Smooth muscle cell (in vitro differentiated cells): ENCODE results near the gene TMEM140. TPM values are rescaled to one million over a fixed set of nuclear protein-coding genes. Genes with fewer than 3 reads are reported as not detected.

Experiments
- DNase-seq: peaks from one replicate; lab custom pipeline; 2025; ENCODE audit not compliant: unreplicated experiment; lab: John Stamatoyannopoulos, UW
- H2AFZ ChIP-seq: fragments of 200-600 bp; sonication (generic); 2 replicates; pipeline ENCODE4 v1.6.0; 2016; ENCODE audit warnings: antibody characterized with exemption, low read depth, mild to moderate bottlenecking
- H3F3A ChIP-seq: fragments of 200-600 bp; sonication (generic); 2 replicates; pipeline ENCODE4 v1.6.0; 2017; ENCODE audit warnings: antibody characterized with exemption, low read depth
- H3K27ac ChIP-seq: fragments of 200-600 bp; sonication (generic); 2 replicates; pipeline ENCODE4 v1.5.1; 2016; ENCODE audit warnings: low read depth, mild to moderate bottlenecking
- H3K27me3 ChIP-seq: fragments of 200-600 bp; sonication (generic); 2 replicates; pipeline ENCODE4 v1.6.1; 2016; ENCODE audit warnings: low read depth, mild to moderate bottlenecking
- H3K36me3 ChIP-seq: fragments of 200-600 bp; sonication (generic); 2 replicates; pipeline ENCODE4 v1.5.1; 2016; ENCODE audit warnings: low read depth
- H3K4me1 ChIP-seq: fragments of 200-600 bp; sonication (generic); 2 replicates; pipeline ENCODE4 v1.5.1; 2016; ENCODE audit warnings: low read depth
- H3K4me2 ChIP-seq: fragments of 200-600 bp; sonication (generic); 2 replicates; pipeline ENCODE4 v1.6.0; 2016; ENCODE audit warnings: mild to moderate bottlenecking
- H3K4me3 ChIP-seq: fragments of 200-600 bp; sonication (generic); 2 replicates; pipeline ENCODE4 v1.5.1; 2016; ENCODE audit warnings: mild to moderate bottlenecking
- H3K79me2 ChIP-seq: fragments of 200-600 bp; sonication (generic); 2 replicates; pipeline ENCODE4 v1.6.0; 2016; ENCODE audit warnings: low read depth, mild to moderate bottlenecking
- H3K9ac ChIP-seq: fragments of 200-600 bp; sonication (generic); 2 replicates; pipeline ENCODE4 v1.6.0; 2016; ENCODE audit warnings: low read depth
- H3K9me3 ChIP-seq: fragments of 200-600 bp; sonication (generic); replicated peaks from 2 replicates; pipeline ENCODE4 v1.5.1; 2016; ENCODE audit warnings: low read depth
- H4K20me1 ChIP-seq: fragments of 200-600 bp; sonication (generic); 2 replicates; pipeline ENCODE4 v1.6.0; 2016; ENCODE audit warnings: low read depth
- CTCF ChIP-seq: fragments of 200-600 bp; sonication (generic); IDR thresholded peaks from 2 replicates; pipeline ENCODE4 v1.5.1; 2017; ENCODE audit warnings: borderline replicate concordance, mild to moderate bottlenecking, antibody characterized with exemption; ENCODE audit not compliant: insufficient read depth, poor library complexity, severe bottlenecking
- WGBS: methylation state at CpG from one replicate; pipeline ENCODE4 v1.1.7; 2016; ENCODE audit warnings: low lambda C conversion rate; 5-methylcytosine and 5-hydroxymethylcytosine counted together
- polyA plus RNA-seq: library from polyadenylated mRNA; unstranded; fragments of >200 nt; fragmentation: Nextera tagmentation; extraction: Ambion mirVana; gene quantifications from 2 replicates; pipeline ENCODE4 v1.2.1, GENCODE V29; 2016
- total RNA-seq: library from RNA; depleted of rRNA; stranded (reverse); fragments of >200 nt; gene quantifications from 2 replicates; pipeline ENCODE4 v1.2.3, GENCODE V29; 2014

The TMEM140 gene
- total and polyA plus RNA-seq, 2 experiments from 2014 or later = 5.6 TPM; not detected in 1

GRCh38 chr7:135159359-135160085 lies 11.7 kb downstream of the TMEM140 start:
- 88% methylated on average over 2 of the region's 2 CpGs for WGBS

GRCh38 chr7:135160098-135160857 lies 12.4 kb downstream of the TMEM140 start:
- H3K4me2 ChIP-seq = peak overlapping the region; percentile 75
- no peak overlapping the region for H3K9ac ChIP-seq
- no peak for DNase-seq
- no peak overlapping the region for H2AFZ ChIP-seq
- peak overlapping the region; percentile 61 for H3K27ac ChIP-seq
- no peaks in the 10 kb centered on the region for H3K36me3 ChIP-seq
- TF ChIP-seq CTCF = no peak
- WGBS = 46% methylated on average over 5 of the region's 5 CpGs
- H3F3A ChIP-seq = peaks cover 12% of the 10 kb centered on the region
- H3K4me3 ChIP-seq = no peak overlapping the region
- no peaks in the 10 kb centered on the region for H3K27me3 ChIP-seq
- no peaks in the 10 kb centered on the region for H3K79me2 ChIP-seq
- H3K9me3 ChIP-seq = peaks cover 7% of the 10 kb centered on the region
- peaks cover 13% of the 10 kb centered on the region for H3K4me1 ChIP-seq
- no peaks in the 10 kb centered on the region for H4K20me1 ChIP-seq

More at GRCh38 chr7:135159359-135160085, 11.7 kb downstream of the TMEM140 start:
- peak overlapping the region; percentile 61 for H3K27ac ChIP-seq
- H3K36me3 ChIP-seq = no peaks in the 10 kb centered on the region
- H3F3A ChIP-seq = peaks cover 12% of the 10 kb centered on the region
- DNase-seq = no peak
- peaks cover 9% of the 10 kb centered on the region for H3K9me3 ChIP-seq
- no peak overlapping the region for H2AFZ ChIP-seq
- H3K9ac ChIP-seq = no peak overlapping the region
- H3K4me3 ChIP-seq = no peak overlapping the region
- peak overlapping the region; percentile 75 for H3K4me2 ChIP-seq
- no peaks in the 10 kb centered on the region for H3K79me2 ChIP-seq
- no peaks in the 10 kb centered on the region for H3K27me3 ChIP-seq
- no peaks in the 10 kb centered on the region for H4K20me1 ChIP-seq
- H3K4me1 ChIP-seq = peaks cover 13% of the 10 kb centered on the region
- no peak for TF ChIP-seq CTCF

GRCh38 chr7:135160858-135161653 lies 13.2 kb downstream of the TMEM140 start:
- Histone ChIP-seq H3K9me3 (peaks cover 4% of the 10 kb centered on the region), H3K4me1 (peaks cover 13% of the 10 kb centered on the region), H3K4me3 (no peak overlapping the region), H3K9ac (no peak overlapping the region), H3F3A (peaks cover 12% of the 10 kb centered on the region), H2AFZ (no peak overlapping the region), H3K27ac (peak overlapping the region; percentile 61), H3K27me3 (no peaks in the 10 kb centered on the region), H3K36me3 (no peaks in the 10 kb centered on the region), H3K79me2 (no peaks in the 10 kb centered on the region), H4K20me1 (no peaks in the 10 kb centered on the region), H3K4me2 (peak overlapping the region; percentile 75)
- 74% methylated on average over 9 of the region's 9 CpGs for WGBS
- no peak for TF ChIP-seq CTCF
- DNase-seq = no peak
